Activated CD4-positive, alpha-beta T cell treated with anti-CD3 and anti-CD28 coated beads for 1 hour (primary cell): ENCODE data around the gene SWAP70.
"Not testable (repeated sequence)": the region's sequence is repeated elsewhere in the genome, so short reads cannot be mapped to it uniquely, and the experiment has no call there.

Experiments
- DNase-seq: peaks from one replicate; pipeline ENCODE4 v3.0.0-alpha.2; 2020

Gene SWAP70

DNA sequence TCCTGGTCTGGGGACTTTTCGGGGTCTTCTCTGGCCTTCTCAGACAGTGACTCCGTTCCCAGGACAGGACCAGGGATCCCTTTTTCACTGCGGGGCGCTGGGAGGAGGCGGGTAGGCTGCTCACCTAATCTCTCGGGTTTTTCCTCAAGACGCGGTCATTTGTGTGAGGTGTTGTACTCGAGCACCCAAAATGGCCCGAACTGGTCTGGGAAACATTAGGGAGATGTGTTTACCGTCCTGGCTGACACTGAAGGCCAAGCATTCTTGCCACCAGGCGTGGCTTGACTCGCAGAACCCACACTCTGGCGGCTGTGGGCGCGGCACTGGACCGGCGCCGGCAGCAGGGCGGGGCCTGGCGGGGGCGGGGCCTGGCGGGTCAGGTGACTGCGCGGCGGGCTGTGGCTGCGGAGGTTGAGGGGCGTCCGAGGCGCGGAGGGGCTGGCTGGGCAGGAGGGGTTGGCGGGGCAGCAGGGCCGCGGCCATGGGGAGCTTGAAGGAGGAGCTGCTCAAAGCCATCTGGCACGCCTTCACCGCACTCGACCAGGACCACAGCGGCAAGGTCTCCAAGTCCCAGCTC lies at the start of gene SWAP70:
Gene SWAP70 (plus strand): TSS at position 379 of the 577 bp plus-strand sequence. CDS start 103 bp downstream, at position 482.
- DNase-seq, result peak; percentile 54

DNA sequence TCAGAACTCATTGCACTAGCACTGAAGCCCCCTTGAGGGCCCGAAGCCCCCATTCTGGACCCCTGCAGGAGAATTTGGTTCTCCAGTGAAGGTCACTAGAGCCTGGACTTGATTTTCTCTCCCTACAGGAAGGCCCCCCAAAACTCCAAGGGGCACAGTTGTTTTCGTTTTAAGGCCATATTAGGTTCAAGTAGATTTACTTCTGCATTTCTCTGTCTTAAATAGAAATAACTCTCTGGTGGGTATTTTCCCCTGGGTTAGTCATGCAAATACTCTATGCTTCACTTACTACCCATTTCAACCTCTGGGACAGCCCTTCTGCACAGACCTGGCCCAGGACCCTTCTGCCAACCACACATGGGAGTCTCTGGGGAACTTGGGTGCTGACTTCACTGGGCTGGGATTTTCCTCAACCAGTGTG lies 48.8 kb upstream of the SWAP70 start:
- DNase-seq, result no peak

DNA sequence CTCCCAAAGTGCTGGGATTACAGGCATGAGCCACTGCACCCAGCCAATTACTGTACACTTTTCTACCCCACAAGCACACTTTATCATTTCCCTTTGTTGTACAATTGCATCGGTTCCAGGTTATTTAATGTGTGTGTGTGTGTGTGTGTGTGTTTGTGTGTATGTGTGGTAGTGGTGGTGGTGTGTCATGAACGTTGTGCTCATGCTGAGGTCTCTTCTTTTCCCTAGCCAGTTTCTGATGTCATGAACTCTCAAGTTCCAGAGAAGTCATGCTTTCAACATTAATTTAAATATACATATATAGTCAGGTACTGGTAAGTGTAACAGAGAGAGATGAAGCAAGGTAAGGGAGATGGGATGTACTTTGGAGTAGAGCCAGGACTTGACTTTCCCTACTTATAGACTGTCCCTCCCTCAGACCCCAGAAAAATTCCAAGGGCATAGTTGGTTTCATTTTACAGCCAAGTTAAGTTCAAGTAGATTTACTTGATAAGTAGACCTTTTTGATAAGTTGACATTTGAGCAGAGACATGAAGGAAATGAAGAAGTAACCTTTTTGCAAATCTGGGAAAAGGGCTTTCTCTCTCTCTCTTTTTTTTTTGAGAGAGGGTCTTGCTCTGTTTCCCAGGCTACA lies 47.7 kb upstream of the SWAP70 start:
- DNase-seq, result no peak

DNA sequence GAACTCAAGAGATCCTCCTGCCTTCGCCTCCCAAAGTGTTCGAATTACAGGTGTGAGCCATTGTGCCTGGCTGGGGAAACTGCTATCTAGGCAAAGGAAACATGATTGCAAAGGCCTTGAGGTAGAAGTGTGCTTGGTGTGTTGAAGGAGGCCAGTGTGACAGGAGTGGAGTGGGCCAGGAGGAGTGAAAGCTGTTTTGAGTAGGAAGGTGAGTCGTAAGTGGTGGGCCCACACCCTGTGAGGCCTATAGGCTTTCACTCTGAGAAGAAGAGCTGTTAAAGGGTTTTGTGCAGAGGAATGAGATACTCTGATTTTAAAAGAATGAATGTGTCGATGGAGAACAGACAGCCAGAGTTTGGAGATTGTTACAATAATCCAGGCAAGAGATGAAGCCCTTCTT lies 47.0 kb upstream of the SWAP70 start:
- no peak for DNase-seq

DNA sequence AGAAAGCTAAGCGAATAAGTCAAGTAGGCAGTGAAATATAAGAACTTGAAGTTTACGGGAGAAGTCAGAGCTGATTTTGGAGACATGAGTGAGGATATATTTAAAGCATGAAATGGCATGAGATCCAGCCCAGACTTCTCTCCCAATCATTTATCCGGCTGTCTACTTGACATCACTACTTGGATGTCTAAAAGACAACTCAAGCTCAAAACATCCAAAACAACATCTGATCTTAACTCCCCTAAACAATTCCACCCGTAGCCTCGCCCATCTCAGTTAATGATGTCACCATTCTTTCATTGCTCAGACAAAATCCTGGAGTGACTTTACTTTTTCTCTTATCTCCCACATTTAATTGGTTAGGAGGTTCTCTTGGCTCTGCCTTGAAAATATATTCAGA lies 45.9 kb upstream of the SWAP70 start:
- no peak for DNase-seq

DNA sequence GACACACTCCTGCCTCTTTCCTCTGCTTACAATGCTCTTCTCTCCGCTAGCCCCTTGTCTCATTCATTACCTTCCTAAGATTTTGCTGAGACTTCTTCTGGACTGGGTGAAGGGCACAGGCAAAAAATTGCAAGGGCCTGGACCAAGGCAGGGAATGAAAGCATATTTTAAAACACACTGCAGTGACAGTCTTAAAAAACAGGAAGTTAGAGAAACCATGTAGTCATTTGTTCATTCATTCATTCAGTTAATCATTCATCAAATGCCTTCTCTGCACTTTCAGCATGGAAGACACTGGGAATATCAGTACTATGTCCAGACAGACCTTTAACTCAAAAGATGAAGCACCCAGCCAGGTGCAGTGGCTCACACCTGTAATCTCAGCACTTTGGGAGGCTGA lies 44.9 kb upstream of the SWAP70 start:
- no peak for DNase-seq

DNA sequence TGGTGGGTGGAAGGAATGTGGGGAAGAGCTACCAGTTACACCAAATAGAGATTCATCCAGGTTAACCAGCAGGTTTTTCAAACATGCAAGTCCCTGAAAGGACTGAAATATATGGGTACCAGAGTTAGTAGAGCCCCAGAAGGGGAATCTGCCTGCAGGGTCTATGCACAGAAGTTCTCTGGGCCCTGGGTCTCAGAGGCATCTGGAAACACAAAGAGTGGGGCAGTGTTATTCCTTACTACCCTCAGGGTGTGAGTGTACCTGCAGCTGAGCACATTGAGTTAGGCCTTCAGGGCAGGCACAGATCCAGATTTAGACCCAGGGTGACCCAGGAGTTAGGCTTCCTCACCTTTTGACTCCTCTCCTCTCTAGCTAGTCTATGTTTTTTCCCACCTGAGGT lies 43.9 kb upstream of the SWAP70 start:
- DNase-seq, result no peak

DNA sequence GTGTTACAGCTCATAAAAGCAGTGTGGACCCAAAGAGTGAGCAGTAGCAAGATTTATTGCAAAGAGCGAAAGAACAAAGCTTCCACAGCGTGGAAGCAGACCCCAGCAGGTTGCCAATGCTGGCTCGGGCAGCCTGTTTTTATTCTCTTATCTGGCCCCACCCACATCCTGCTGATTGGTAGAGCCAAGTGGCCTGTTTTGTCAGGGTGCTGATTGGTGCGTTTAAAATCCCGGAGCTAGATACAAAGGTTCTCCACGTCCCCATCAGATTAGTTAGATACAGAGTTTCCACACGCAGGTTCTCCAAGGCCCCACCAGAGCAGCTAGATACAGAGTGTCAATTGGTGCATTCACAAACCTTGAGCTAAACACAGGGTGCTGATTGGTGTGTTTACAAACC lies 41.5 kb upstream of the SWAP70 start:
- DNase-seq, result not testable (repeated sequence)

DNA sequence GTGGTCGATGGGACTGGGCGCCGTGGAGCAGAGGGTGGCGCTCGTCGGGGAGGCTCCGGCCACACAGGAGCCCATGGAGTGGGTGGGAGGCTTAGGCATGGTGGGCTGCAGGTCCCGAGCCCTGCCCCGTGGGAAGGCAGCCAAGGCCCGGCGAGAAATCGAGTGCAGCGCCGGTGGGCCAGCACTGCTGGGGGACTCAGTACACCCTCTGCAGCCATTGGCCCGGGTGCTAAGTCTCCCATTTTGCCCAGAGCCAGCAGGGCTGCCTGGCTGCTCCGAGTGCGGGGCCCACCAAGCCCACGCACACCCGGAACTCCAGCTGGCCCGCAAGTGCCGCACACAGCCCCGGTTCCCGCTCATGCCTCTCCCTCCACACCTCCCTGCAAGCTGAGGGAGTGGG lies 40.8 kb upstream of the SWAP70 start:
- DNase-seq, result not testable (repeated sequence)

DNA sequence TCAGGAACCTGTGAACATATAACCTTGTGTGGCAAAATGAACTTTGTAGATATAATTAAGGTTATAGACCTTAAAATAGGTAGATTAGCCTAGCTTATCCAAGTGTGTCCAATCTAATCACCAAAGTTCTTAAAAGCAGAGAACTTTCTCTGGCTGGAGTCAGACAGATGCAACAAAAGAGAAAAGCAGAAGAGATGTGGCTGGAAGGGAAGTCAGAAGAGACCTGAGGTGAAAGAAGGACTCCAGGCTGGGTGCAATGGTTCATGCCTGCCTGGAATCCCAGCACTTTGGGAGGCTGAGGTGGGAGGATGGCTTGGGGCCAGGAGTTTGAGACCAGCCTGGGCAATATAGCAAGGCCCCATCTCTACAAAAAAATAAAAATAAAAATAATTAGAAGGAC lies 39.4 kb upstream of the SWAP70 start:
- no peak for DNase-seq

DNA sequence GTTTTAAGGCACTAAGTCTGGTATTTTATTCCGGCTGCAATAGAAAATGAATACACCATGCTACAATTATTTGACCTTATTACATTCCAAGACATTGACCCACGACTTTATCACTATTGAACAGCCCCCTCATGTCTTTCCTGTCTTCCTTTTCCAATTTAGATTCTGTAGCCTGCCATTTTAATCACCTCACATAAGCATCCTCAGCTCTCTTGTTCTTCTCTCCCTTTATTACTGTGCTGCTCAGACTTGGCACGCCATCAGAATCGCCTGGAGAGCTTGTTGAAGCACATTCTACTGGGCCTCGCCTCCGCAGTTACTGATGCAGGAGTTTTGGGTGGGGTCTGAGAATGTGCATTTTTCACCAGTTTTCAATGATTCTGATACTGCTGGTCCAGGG lies 38.7 kb upstream of the SWAP70 start:
- DNase-seq, result no peak

DNA sequence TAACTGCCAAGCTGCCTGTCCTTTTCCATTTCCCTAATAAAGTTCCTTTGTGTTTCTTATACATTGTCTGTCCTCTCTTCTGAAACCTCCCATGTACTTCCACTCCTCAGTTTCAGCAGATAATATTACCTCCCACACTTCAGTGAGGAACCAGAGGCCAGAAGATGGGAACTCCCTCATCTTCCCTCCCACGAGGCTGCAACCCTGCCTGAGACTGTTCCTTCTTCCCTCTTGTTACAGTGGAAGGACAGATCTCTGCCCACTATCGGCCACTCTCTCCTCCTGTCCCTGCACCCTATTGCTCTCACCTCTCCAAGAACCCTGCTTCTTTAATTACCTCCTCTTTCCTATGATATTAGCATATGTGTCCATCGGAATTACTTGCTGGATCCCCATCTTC lies 38.1 kb upstream of the SWAP70 start:
- no peak for DNase-seq

DNA sequence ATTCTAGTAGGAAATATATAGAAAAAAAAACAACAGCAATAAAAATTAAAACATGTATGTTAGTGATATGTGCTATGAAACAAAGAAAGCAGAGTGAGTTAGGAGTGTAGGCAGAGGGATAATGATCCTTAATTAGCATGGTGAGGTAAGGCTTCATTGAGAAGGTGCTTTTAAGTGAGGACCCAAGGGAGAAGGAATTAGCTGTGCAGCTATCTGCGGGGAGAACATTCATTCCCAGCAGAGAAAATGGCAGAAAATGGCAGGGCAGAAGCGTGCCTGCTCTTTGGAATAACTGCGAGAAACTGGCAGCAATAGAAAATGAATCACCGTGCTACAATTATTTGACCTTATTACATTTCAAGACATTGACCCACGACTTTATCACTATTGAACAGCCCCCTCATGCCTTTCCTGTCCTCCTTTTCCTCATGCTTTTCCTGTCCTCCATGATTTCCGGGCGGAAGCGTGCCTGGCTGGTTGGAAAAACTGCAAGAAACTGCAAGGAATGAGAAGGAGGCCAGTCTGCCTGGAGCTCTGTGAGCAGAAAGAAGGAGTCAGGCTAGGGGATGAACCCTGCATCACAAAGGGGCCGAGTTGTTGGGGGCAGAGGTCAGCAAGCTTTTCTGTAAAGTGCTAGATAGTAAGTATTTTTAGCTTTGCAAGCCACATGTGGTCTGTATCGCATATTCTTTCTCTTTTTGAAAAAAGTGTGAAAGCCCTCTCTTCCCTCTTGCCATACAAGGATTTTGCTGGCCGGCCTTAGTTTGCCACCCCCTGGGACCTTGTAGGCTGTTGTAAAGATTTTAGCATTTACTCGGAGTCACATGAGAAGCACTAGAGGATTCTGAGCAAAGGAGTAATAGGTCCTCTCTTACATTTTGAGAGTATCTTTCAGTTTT lies 37.1 kb upstream of the SWAP70 start:
- DNase-seq, result no peak

DNA sequence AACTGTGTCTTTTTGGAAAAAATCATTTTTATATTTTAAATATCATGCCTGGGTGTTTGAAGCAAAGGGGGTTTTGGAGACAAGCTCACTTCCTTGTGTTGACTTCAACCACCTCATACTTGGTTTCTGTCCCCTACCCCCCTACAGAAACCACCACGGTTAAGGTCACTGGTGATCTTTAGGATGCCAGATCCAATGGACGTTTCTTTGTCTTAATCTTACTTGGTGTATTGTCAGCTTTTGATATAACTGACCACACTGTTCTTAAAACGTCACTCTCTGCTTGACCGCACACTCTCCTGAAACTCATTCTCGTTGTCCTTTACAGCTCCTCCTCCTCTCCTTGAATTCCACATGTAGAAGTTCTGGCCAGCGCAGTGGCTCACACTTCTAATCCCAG lies 34.8 kb upstream of the SWAP70 start:
- no peak for DNase-seq

DNA sequence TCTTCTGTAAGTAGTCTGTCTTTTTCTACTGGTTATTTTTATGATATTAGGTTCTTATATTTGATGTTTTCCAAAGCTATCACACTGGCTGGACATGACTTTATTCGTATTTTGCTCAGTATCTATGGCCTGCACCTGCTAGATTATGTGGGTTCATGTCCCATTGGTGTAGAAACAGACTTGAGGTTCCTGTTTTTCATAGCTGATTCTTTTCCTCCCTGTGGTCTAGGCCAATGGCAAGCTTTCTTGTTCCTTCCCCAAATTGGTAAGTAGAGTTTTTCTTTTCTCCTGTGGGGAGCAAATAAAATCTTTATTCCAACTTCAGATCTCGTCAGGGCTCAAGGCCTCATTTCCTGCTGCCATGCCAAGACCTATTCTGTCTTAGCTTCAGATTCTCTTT lies 30.2 kb upstream of the SWAP70 start:
- DNase-seq, result no peak

DNA sequence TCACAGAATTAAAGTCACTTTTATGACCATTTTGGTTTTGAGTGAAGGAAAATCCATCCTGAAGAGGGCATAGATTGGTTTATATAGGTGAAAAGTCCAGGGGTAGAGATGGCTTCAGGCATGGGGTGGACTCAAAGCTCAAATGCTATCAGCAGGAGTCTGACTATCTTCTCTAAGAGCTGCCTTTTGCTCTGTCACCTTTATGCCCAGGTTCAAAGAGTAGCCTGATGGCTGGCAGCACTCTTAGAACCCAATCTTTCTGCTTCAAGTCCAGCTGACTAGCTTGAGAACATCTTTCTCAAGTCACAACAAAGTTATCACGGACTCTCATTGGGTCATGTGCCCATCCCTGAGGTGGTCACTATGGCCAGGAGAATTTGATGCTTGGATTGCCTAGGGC lies 27.2 kb upstream of the SWAP70 start:
- no peak for DNase-seq

DNA sequence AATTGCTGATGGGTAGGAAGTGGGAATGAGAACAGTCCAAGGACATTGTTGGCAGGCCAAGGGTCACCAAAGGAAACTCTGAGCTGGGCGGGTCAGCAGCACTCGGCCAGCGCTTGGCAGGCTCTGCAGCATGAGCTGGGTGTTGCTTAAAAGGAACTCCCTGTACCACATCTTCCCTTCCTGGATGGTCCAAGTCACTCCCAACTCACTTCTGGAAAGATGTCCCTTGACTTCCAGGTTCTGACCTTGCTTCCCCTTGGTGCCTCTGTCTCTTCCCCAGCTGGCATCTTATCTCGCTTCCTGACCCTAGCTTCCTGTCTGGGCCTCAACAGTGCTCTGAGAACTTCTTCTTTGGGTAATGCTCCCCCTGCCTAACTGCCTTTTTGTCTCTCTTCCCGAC lies 24.8 kb upstream of the SWAP70 start:
- no peak for DNase-seq

DNA sequence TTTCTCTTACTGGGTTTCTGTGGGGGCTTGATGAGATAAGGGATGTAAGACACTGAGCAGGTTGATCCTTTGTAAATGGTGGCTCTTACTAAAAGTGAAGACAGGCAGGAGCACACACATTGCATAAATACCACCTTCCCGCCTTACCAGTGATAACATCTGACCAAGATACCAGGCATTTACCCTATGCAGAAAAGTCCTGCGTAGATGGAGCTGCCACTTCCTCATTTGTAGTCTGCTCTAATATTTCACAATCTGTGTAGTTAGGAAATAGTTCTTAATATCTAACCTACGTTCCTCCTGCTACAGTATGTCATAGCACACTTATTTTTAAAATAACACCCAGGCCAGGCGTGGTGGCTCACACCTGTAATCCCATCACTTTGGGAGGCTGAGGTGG lies 23.9 kb upstream of the SWAP70 start:
- DNase-seq, result no peak

DNA sequence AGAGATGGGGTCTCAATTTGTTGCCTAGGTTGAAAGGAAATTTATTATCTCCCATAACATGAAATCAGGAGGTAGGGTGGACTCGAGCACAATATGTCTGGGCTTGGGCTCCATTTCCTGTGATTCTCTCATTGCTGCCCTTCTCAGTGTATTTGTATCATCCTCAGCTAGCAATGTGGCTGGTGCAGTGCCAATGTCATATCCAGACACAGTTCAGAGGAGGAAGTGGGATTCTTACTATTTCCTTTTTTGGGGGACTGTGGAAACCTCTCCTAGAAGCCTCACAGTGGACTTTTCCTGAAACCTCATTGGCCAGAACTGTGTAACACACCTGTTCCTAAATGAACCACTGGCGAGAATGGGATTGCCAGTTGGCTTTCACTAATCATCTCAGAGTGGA lies 21.0 kb upstream of the SWAP70 start:
- no peak for DNase-seq

DNA sequence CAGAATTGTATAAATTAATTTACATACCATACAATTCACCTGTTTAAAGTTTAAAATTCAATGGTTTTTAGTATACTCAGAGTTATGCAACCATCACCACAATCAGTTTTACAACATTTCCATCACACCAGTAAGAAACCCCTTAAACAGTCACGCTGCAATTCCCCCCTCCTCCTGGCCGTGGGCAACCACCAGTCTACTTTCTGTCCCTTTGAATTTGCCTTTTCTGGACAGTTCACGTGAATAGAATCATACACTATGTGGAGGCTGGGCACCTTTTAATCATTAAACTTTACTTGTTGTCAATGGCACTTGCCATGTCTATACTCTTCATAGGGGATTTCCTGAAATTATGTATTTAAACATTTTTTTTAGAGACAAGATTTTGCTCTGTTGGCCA lies 20.1 kb upstream of the SWAP70 start:
- no peak for DNase-seq

DNA sequence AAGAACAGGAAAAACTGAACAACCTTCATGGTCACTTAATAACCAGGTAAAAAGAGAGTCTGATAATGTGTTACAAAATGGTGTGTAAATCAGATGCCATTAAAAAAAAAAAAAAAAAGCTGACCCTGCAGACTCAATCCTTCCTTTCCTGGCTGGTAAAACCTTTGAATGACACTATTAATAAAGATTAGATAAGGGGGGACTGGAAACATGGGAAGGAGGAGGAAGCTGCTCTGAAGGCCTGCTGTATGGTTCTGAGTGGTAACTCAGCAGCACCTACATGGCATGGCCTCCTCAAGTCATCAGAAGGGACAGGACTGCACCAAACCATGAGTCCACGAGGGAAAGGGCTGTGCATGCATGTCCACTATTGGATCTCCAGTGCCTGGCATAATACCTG lies 18.0 kb upstream of the SWAP70 start:
- no peak for DNase-seq

DNA sequence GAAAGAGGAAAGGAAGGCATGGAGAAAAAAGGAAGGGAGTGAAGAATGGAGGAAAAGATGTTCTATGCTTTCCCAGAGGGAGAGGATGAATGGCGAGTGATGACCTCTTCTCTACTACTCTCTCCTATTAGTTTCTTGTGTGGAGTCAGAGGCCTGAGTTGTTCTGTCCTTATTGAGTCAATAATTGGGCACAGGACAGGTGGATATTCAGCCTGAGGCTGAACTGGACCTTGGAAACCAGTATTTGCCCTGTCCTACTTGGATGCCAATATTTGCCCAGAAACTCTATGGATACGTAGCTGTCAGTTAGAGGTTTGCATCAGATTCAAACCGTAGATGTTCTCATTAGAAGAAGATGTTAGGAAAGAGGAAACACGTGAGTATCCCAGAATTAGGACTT lies 17.6 kb upstream of the SWAP70 start:
- DNase-seq, result no peak

DNA sequence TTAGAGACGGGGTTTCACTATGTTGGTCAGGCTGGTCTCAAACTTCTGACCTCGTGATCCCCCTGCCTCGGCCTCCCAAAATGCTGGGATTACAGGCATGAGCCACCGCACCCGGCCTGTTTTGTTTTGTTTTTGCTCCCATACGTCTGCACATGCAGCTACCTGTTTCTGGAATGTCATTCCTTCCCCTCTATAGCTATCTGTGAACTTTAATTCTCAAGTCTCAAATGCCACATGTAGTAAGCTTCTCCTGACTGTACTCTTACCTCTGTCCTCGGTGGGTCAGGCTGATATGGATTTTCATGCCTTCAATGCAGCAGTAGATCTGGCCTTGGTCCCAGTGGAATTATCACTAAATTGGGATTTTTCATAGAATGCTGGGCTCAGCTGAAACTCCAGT lies 12.4 kb upstream of the SWAP70 start:
- DNase-seq, result no peak
